Fibroblast of skin of left quadriceps (primary cell): ENCODE measurements around the gene ROMO1.
"Not testable (repeated sequence)": the region's sequence is repeated elsewhere in the genome, so short reads cannot be mapped to it uniquely, and the experiment has no call there.

Experiments used
- DNase-seq, 2 experiments: peaks; one replicate each; pipeline ENCODE4 v3.0.0-alpha.2; 2013; ENCODE audit warnings: low read depth in 2 of 2

ROMO1 gene

GRCh38 chr20:35730583-35731468, 31.6 kb downstream of the ROMO1 start:
- DNase-seq, result no peak

- no peak for DNase-seq
Observed at GRCh38 chr20:35731469-35731788, 32.2 kb downstream of the ROMO1 start.

GRCh38 chr20:35731862-35732643, 32.8 kb downstream of the ROMO1 start:
- DNase-seq, result no peak

- no peak for DNase-seq
Observed at GRCh38 chr20:35732644-35732982, 33.4 kb downstream of the ROMO1 start.

GRCh38 chr20:35734374-35734773, 35.2 kb downstream of the ROMO1 start:
- no peak for DNase-seq

- DNase-seq, result no peak
Observed at GRCh38 chr20:35734777-35735649, 35.8 kb downstream of the ROMO1 start.

- no peak for DNase-seq
Observed at GRCh38 chr20:35735826-35736470, 36.7 kb downstream of the ROMO1 start.

- DNase-seq, result no peak
Observed at GRCh38 chr20:35737865-35738333, 38.7 kb downstream of the ROMO1 start.

GRCh38 chr20:35738410-35739179, 39.4 kb downstream of the ROMO1 start:
- no peak for DNase-seq

GRCh38 chr20:35739294-35740163, 40.3 kb downstream of the ROMO1 start:
- no peak for DNase-seq

GRCh38 chr20:35741892-35742740, 42.9 kb downstream of the ROMO1 start, which contains the start of gene RBM39:
RBM39 (minus strand) TSS chr20:35742260; CDS start chr20:35740874, 1,386 bp downstream.
- peak; percentile 100 for DNase-seq

- DNase-seq, result no peak
Observed at GRCh38 chr20:35742741-35743523, 43.7 kb downstream of the ROMO1 start.

- DNase-seq, result no peak
Observed at GRCh38 chr20:35743693-35744491, 44.7 kb downstream of the ROMO1 start.

GRCh38 chr20:35744492-35744841, 45.3 kb downstream of the ROMO1 start:
- DNase-seq, result not testable (repeated sequence)
